WTC11 (cell line): ENCODE data around the gene CRTAP. TPM values are rescaled to one million over a fixed set of nuclear protein-coding genes. Genes with fewer than 3 reads are reported as not detected.

Experiments
- ATAC-seq: fragments of 200-7000 bp; cut with Tn5 transposase; 2 replicates; pipeline ENCODE4 v1.10.0; 2021; ENCODE audit warnings: mild to moderate bottlenecking, moderate library complexity
- Bru-seq: library from RNA; stranded (reverse); fragments of 400-500 nt; gene quantifications from one replicate; lab custom pipeline; 2021; lab: Mats Ljungman, UMichigan
- CTCF ChIA-PET: fragments of 300-600 bp; sonication (Branson Sonifier 250); formaldehyde crosslinking; loops from one replicate; lab custom pipeline; 2021; ENCODE audit warnings: antibody characterized with exemption; lab: Charles Lee
- POLR2A ChIA-PET: fragments of 350-600 bp; sonication (Branson Sonifier 250); formaldehyde crosslinking; loops from one replicate; lab custom pipeline; 2021; ENCODE audit warnings: antibody characterized with exemption; lab: Charles Lee
- DNase-seq: peaks from one replicate; pipeline ENCODE4 v3.0.0; 2021; ENCODE audit warnings: low spot score
- H3K27ac Mint-ChIP-seq: 2 replicates; pipeline ENCODE4 v1.8.0; 2021; ENCODE audit warnings: mixed read lengths
- H3K27me3 Mint-ChIP-seq: 2 replicates; pipeline ENCODE4 v1.8.0; 2021; ENCODE audit warnings: low read depth, mild to moderate bottlenecking, moderate library complexity, mixed read lengths
- H3K36me3 Mint-ChIP-seq: 2 replicates; pipeline ENCODE4 v1.8.0; 2021; ENCODE audit warnings: mixed read lengths
- H3K4me1 Mint-ChIP-seq: 2 replicates; pipeline ENCODE4 v1.8.0; 2022; ENCODE audit warnings: mixed read lengths
- H3K4me3 Mint-ChIP-seq: 2 replicates; pipeline ENCODE4 v1.8.0; 2021; ENCODE audit warnings: mild to moderate bottlenecking, moderate library complexity, mixed read lengths
- H3K9me3 Mint-ChIP-seq: 2 replicates; pipeline ENCODE4 v1.8.0; 2021; ENCODE audit warnings: mixed read lengths
- ATF2 ChIP-seq: sonication (generic); formaldehyde crosslinking; IDR thresholded peaks from 2 replicates; pipeline ENCODE4 v1.8.1; 2022; ENCODE audit warnings: low read depth, missing genetic modification reagents, borderline replicate concordance
- ELF4 ChIP-seq: sonication (generic); formaldehyde crosslinking; IDR thresholded peaks from 2 replicates; pipeline ENCODE4 v1.8.1; 2022; ENCODE audit warnings: low read depth, mild to moderate bottlenecking, moderate library complexity, missing genetic modification reagents
- EMX1 ChIP-seq: fragments of 250-450 bp; sonication (Bioruptor Pico); IDR thresholded peaks from 2 replicates; pipeline ENCODE4 v1.8.0; 2021; ENCODE audit warnings: mild to moderate bottlenecking
- ESRRA ChIP-seq: sonication (generic); formaldehyde crosslinking; IDR thresholded peaks from 2 replicates; pipeline ENCODE4 v1.8.1; 2022; ENCODE audit warnings: mild to moderate bottlenecking, missing genetic modification reagents, borderline replicate concordance
- JUN ChIP-seq: sonication (generic); formaldehyde crosslinking; IDR thresholded peaks from 2 replicates; pipeline ENCODE4 v1.8.0; 2023; ENCODE audit warnings: mild to moderate bottlenecking, missing genetic modification reagents
- KAT7 ChIP-seq: sonication (generic); formaldehyde crosslinking; IDR thresholded peaks from 2 replicates; pipeline ENCODE4 v1.8.1; 2023; ENCODE audit warnings: missing genetic modification reagents, mild to moderate bottlenecking, borderline replicate concordance
- MXD4 ChIP-seq: fragments of 250-450 bp; sonication (Bioruptor Pico); IDR thresholded peaks from 2 replicates; pipeline ENCODE4 v1.8.0; 2021; ENCODE audit warnings: mild to moderate bottlenecking, moderate library complexity, borderline replicate concordance
- MYBL2 ChIP-seq: sonication (generic); formaldehyde crosslinking; IDR thresholded peaks from 2 replicates; pipeline ENCODE4 v1.8.1; 2023; ENCODE audit warnings: mild to moderate bottlenecking, moderate library complexity, missing genetic modification reagents
- NR1H2 ChIP-seq: sonication (generic); formaldehyde crosslinking; IDR thresholded peaks from 2 replicates; pipeline ENCODE4 v1.9.0; 2021; ENCODE audit warnings: mild to moderate bottlenecking, moderate library complexity, missing genetic modification reagents
- OVOL2 ChIP-seq: fragments of 250-450 bp; sonication (Bioruptor Pico); IDR thresholded peaks from 2 replicates; pipeline ENCODE4 v1.9.0; 2021; ENCODE audit warnings: mild to moderate bottlenecking, borderline replicate concordance
- RORB ChIP-seq: fragments of 250-450 bp; sonication (Bioruptor Pico); IDR thresholded peaks from 2 replicates; pipeline ENCODE4 v1.9.0; 2021; ENCODE audit warnings: mild to moderate bottlenecking
- SMAD3 ChIP-seq: sonication (generic); formaldehyde crosslinking; IDR thresholded peaks from 2 replicates; pipeline ENCODE4 v1.8.0; 2022; ENCODE audit warnings: missing genetic modification reagents, mild to moderate bottlenecking, borderline replicate concordance
- TEAD1 ChIP-seq: sonication (generic); formaldehyde crosslinking; IDR thresholded peaks from 2 replicates; pipeline ENCODE4 v1.8.0; 2022; ENCODE audit warnings: mild to moderate bottlenecking, missing genetic modification reagents
- ZNF317 ChIP-seq: sonication (generic); formaldehyde crosslinking; IDR thresholded peaks from 2 replicates; pipeline ENCODE4 v1.8.1; 2023; ENCODE audit warnings: low read depth, mild to moderate bottlenecking, moderate library complexity, missing genetic modification reagents, borderline replicate concordance
- ZNF425 ChIP-seq: fragments of 250-450 bp; sonication (Bioruptor Pico); conservative IDR thresholded peaks from 2 replicates; pipeline ENCODE4 v1.9.0; 2021; ENCODE audit warnings: mild to moderate bottlenecking
- ZNF512 ChIP-seq: sonication (generic); formaldehyde crosslinking; IDR thresholded peaks from 2 replicates; pipeline ENCODE4 v1.8.1; 2022; ENCODE audit warnings: missing genetic modification reagents, borderline replicate concordance
- long read RNA-seq, 3 experiments: library from RNA in 1 of 3; library from capped mRNA in 1 of 3; library from polyadenylated mRNA in 1 of 3; unstranded in 2 of 3; stranded (forward) in 1 of 3; transcript quantifications; one replicate each; pipeline ENCODE4 v2.0.0, GENCODE V29; 2021
- total RNA-seq: library from RNA; stranded (reverse); gene quantifications from 3 replicates; pipeline ENCODE4 v1.2.3, GENCODE V29; 2021
- TF ChIP-seq, protein P1 (sequence below): sonication (generic); formaldehyde crosslinking; IDR thresholded peaks from 2 replicates; pipeline ENCODE4 v1.8.1; 2023; ENCODE audit warnings: mild to moderate bottlenecking, moderate library complexity, missing genetic modification reagents
- TF ChIP-seq, protein P2 (sequence below): sonication (generic); formaldehyde crosslinking; IDR thresholded peaks from 2 replicates; pipeline ENCODE4 v1.8.1; 2023; ENCODE audit warnings: mild to moderate bottlenecking, missing genetic modification reagents, borderline replicate concordance
- TF ChIP-seq, protein P3 (sequence below): fragments of 250-450 bp; sonication (Bioruptor Pico); IDR thresholded peaks from 2 replicates; pipeline ENCODE4 v1.9.0; 2021; ENCODE audit warnings: mild to moderate bottlenecking
- TF ChIP-seq, protein P4 (sequence below): fragments of 200-600 bp; IDR thresholded peaks from 2 replicates; pipeline ENCODE4 v1.8.0; 2022; ENCODE audit warnings: antibody characterized with exemption

CRTAP gene
- total RNA-seq (156 to 197 TPM (median 196 TPM) in 3 replicates), Bru-seq, nascent RNA (percentile 73 among the genes with signal in this experiment)
- long read RNA-seq, experiment 1, full-length matches to known transcripts: 483 of 521 reads
- long read RNA-seq, experiment 1, partial matches to known transcripts: 9 of 521 reads
- long read RNA-seq, experiment 1, other reads (novel, unspliced or antisense): 29 of 521 reads
- long read RNA-seq, experiment 2, full-length matches to known transcripts: 65 of 233 reads
- long read RNA-seq, experiment 2, partial matches to known transcripts: 62 of 233 reads
- long read RNA-seq, experiment 2, other reads (novel, unspliced or antisense): 106 of 233 reads
- long read RNA-seq, experiment 3, partial matches to known transcripts: 2 of 3 reads
- long read RNA-seq, experiment 3, other reads (novel, unspliced or antisense): 1 of 3 reads

GRCh38 chr3:33113772-33114621 lies at the start of gene CRTAP:
Gene CRTAP (plus strand): TSS chr3:33114014. CDS start chr3:33114078, 64 bp downstream.
- H3K4me3 Mint-ChIP-seq: peak within 1 kb of the TSS; percentile 81
- DNase-seq (peak; percentile 93), ATAC-seq (peak; percentile 93)
- ChIA-PET CTCF (interaction anchor here (0.7 to 1.8 kb wide), 5 partner anchors 17 to 259 kb away, joined by 3 to 10 read pairs (median 6); no protein-coding TSS in a partner anchor), POLR2A (interaction anchor here (1.1 to 1.3 kb wide), 2 partner anchors 18 to 31 kb away, joined by 3 to 5 read pairs; no protein-coding TSS in a partner anchor)
- peak within 1 kb of the TSS; percentile 63 for H3K27ac Mint-ChIP-seq
- peaks cover 10% of the 10 kb centered on the region; the same call in 1 of the 2 replicates for H3K36me3 Mint-ChIP-seq
- H3K4me1 Mint-ChIP-seq: peaks cover 13% of the 10 kb centered on the region
- peaks cover 10% of the 10 kb centered on the region for H3K9me3 Mint-ChIP-seq
- peaks cover 18% of the 10 kb centered on the region for H3K27me3 Mint-ChIP-seq
- TF ChIP-seq MXD4 (CRISPR knock-in tag): no peak
- peak; percentile 80 for TF ChIP-seq ESRRA (CRISPR knock-in tag)
- TF ChIP-seq ZNF425 (CRISPR knock-in tag): no peak
- no peak for TF ChIP-seq RORB (CRISPR knock-in tag)
- TF ChIP-seq JUN: peak; percentile 68; the same call in 1 of the 2 replicates
- TF ChIP-seq, protein P1, sequence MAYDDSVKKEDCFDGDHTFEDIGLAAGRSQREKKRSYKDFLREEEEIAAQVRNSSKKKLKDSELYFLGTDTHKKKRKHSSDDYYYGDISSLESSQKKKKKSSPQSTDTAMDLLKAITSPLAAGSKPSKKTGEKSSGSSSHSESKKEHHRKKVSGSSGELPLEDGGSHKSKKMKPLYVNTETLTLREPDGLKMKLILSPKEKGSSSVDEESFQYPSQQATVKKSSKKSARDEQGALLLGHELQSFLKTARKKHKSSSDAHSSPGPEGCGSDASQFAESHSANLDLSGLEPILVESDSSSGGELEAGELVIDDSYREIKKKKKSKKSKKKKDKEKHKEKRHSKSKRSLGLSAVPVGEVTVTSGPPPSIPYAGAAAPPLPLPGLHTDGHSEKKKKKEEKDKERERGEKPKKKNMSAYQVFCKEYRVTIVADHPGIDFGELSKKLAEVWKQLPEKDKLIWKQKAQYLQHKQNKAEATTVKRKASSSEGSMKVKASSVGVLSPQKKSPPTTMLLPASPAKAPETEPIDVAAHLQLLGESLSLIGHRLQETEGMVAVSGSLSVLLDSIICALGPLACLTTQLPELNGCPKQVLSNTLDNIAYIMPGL (CRISPR knock-in tag): peak; percentile 51; the same call in 1 of the 2 replicates
- TF ChIP-seq MYBL2 (CRISPR knock-in tag): peak; percentile 84
- TF ChIP-seq, protein P2, sequence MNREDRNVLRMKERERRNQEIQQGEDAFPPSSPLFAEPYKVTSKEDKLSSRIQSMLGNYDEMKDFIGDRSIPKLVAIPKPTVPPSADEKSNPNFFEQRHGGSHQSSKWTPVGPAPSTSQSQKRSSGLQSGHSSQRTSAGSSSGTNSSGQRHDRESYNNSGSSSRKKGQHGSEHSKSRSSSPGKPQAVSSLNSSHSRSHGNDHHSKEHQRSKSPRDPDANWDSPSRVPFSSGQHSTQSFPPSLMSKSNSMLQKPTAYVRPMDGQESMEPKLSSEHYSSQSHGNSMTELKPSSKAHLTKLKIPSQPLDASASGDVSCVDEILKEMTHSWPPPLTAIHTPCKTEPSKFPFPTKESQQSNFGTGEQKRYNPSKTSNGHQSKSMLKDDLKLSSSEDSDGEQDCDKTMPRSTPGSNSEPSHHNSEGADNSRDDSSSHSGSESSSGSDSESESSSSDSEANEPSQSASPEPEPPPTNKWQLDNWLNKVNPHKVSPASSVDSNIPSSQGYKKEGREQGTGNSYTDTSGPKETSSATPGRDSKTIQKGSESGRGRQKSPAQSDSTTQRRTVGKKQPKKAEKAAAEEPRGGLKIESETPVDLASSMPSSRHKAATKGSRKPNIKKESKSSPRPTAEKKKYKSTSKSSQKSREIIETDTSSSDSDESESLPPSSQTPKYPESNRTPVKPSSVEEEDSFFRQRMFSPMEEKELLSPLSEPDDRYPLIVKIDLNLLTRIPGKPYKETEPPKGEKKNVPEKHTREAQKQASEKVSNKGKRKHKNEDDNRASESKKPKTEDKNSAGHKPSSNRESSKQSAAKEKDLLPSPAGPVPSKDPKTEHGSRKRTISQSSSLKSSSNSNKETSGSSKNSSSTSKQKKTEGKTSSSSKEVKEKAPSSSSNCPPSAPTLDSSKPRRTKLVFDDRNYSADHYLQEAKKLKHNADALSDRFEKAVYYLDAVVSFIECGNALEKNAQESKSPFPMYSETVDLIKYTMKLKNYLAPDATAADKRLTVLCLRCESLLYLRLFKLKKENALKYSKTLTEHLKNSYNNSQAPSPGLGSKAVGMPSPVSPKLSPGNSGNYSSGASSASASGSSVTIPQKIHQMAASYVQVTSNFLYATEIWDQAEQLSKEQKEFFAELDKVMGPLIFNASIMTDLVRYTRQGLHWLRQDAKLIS (CRISPR knock-in tag): no peak
- no peak for TF ChIP-seq ZNF317 (CRISPR knock-in tag)
- TF ChIP-seq SMAD3: no peak
- TF ChIP-seq KAT7 (CRISPR knock-in tag): peak; percentile 88; the same call in 1 of the 2 replicates
- TF ChIP-seq, protein P3, sequence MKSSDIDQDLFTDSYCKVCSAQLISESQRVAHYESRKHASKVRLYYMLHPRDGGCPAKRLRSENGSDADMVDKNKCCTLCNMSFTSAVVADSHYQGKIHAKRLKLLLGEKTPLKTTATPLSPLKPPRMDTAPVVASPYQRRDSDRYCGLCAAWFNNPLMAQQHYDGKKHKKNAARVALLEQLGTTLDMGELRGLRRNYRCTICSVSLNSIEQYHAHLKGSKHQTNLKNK (CRISPR knock-in tag): no peak
- TF ChIP-seq OVOL2 (CRISPR knock-in tag): no peak
- no peak for TF ChIP-seq ZNF512 (CRISPR knock-in tag)
- TF ChIP-seq ATF2 (CRISPR knock-in tag): no peak
- TF ChIP-seq EMX1 (CRISPR knock-in tag): no peak
- peak; percentile 76; the same call in 1 of the 2 replicates for TF ChIP-seq TEAD1 (CRISPR knock-in tag)
- TF ChIP-seq, protein P4, sequence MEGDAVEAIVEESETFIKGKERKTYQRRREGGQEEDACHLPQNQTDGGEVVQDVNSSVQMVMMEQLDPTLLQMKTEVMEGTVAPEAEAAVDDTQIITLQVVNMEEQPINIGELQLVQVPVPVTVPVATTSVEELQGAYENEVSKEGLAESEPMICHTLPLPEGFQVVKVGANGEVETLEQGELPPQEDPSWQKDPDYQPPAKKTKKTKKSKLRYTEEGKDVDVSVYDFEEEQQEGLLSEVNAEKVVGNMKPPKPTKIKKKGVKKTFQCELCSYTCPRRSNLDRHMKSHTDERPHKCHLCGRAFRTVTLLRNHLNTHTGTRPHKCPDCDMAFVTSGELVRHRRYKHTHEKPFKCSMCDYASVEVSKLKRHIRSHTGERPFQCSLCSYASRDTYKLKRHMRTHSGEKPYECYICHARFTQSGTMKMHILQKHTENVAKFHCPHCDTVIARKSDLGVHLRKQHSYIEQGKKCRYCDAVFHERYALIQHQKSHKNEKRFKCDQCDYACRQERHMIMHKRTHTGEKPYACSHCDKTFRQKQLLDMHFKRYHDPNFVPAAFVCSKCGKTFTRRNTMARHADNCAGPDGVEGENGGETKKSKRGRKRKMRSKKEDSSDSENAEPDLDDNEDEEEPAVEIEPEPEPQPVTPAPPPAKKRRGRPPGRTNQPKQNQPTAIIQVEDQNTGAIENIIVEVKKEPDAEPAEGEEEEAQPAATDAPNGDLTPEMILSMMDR: no peak
- TF ChIP-seq NR1H2: no peak
- no peak for TF ChIP-seq ELF4 (CRISPR knock-in tag)
